H1 (cell line): Measurements from ENCODE around the gene STX4. TPM values are rescaled to one million over a fixed set of nuclear protein-coding genes. Genes with fewer than 3 reads are reported as not detected.

ENCODE experiments used
- CTCF ChIA-PET: fragments of 300-600 bp; sonication (Branson Sonifier 250); formaldehyde crosslinking; loops from one replicate; lab custom pipeline; 2021; ENCODE audit not compliant: partially characterized antibody; lab: Charles Lee
- POLR2A ChIA-PET: fragments of 300-600 bp; sonication (Branson Sonifier 250); formaldehyde crosslinking; loops from one replicate; lab custom pipeline; 2021; ENCODE audit warnings: inconsistent platforms; ENCODE audit not compliant: partially characterized antibody; lab: Charles Lee
- DNase-seq, 2 experiments: peaks; one replicate each; pipeline versions ENCODE4 v3.0.0 to v3.0.0-alpha.2; 2010 to 2022; ENCODE audit warnings: low spot score in 2 of 2, low read depth in 1 of 2, mixed read lengths in 1 of 2
- FAIRE-seq: peaks from 2 replicates; lab custom pipeline; 2011; peaks lifted over from hg19 to GRCh38; lab: Jason Lieb, UNC
- H2AFZ ChIP-seq: 2 replicates; pipeline ENCODE4 v1.8.1; 2012; ENCODE audit warnings: low read length, inconsistent platforms
- H2AK5ac ChIP-seq: 2 replicates; pipeline ENCODE4 v1.6.1; 2013; ENCODE audit warnings: low read depth, low read length
- H2BK120ac ChIP-seq: replicated peaks from 2 replicates; pipeline ENCODE3; 2013; ENCODE audit warnings: low read depth, low read length, inconsistent platforms
- H2BK12ac ChIP-seq: 2 replicates; pipeline ENCODE4 v1.6.1; 2013; ENCODE audit warnings: low read depth, low read length
- H2BK15ac ChIP-seq: 2 replicates; pipeline ENCODE4 v1.6.1; 2013; ENCODE audit warnings: low read length
- H2BK20ac ChIP-seq: 2 replicates; pipeline ENCODE4 v1.6.1; 2013; ENCODE audit warnings: low read length
- H2BK5ac ChIP-seq: 2 replicates; pipeline ENCODE4 v1.6.1; 2013; ENCODE audit warnings: low read depth, low read length
- H3K14ac ChIP-seq: 2 replicates; pipeline ENCODE4 v1.6.1; 2013; ENCODE audit warnings: inconsistent platforms; ENCODE audit not compliant: insufficient read length
- H3K18ac ChIP-seq: 2 replicates; pipeline ENCODE4 v1.6.1; 2013; ENCODE audit warnings: low read length; ENCODE audit errors: extremely low read depth
- H3K23ac ChIP-seq: 2 replicates; pipeline ENCODE4 v1.6.1; 2013; ENCODE audit warnings: inconsistent platforms; ENCODE audit not compliant: insufficient read length
- H3K23me2 ChIP-seq: 2 replicates; pipeline ENCODE4 v1.6.1; 2013; ENCODE audit warnings: low read depth, low read length
- H3K27ac ChIP-seq: 2 replicates; pipeline ENCODE4 v1.6.1; 2011; ENCODE audit warnings: low read depth, low read length, inconsistent platforms
- H3K27me3 ChIP-seq, 4 experiments: replicated peaks in 1 of 4; 1 replicate in 1 of 4; 2 replicates in 3 of 4; pipeline versions ENCODE4 v1.6.1 to v1.8.1; 2011 to 2013; ENCODE audit warnings: low read length in 3 of 4, mild to moderate bottlenecking in 3 of 4, inconsistent platforms in 2 of 4, mixed read lengths in 2 of 4, moderate library complexity in 1 of 4; ENCODE audit not compliant: control insufficient read depth in 3 of 4, insufficient read depth in 3 of 4; ENCODE audit errors: extremely low read depth in 1 of 4
- H3K36me3 ChIP-seq, 4 experiments: 2 replicates each; pipeline versions ENCODE4 v1.6.1 to v1.8.1; 2011 to 2013; ENCODE audit warnings: mild to moderate bottlenecking in 4 of 4, low read length in 3 of 4, moderate library complexity in 2 of 4, control low read depth in 1 of 4, inconsistent platforms in 1 of 4; ENCODE audit not compliant: insufficient read depth in 4 of 4, control insufficient read depth in 2 of 4
- H3K4ac ChIP-seq: replicated peaks from 2 replicates; pipeline ENCODE3; 2013; ENCODE audit warnings: low read length, low read depth, mixed read lengths, inconsistent platforms; ENCODE audit not compliant: insufficient read length
- H3K4me1 ChIP-seq, 4 experiments: replicated peaks in 1 of 4; 1 replicate in 1 of 4; 2 replicates in 3 of 4; pipeline versions ENCODE4 v1.6.1 to v1.8.1; 2011 to 2013; ENCODE audit warnings: low read length in 3 of 4, inconsistent platforms in 2 of 4, mixed read lengths in 1 of 4; ENCODE audit not compliant: insufficient read depth in 4 of 4, control insufficient read depth in 3 of 4
- H3K4me2 ChIP-seq, 2 experiments: 2 replicates each; pipeline versions ENCODE4 v1.6.1 to v1.8.1; 2011 to 2013; ENCODE audit warnings: low read depth in 2 of 2, low read length in 2 of 2, control low read depth in 1 of 2, inconsistent platforms in 1 of 2, mild to moderate bottlenecking in 1 of 2; ENCODE audit not compliant: insufficient read depth in 1 of 2
- H3K4me3 ChIP-seq, 4 experiments: fragments of 200-600, 300-600 bp in 1 of 4; sonication (generic), shearing (Covaris generic), sonication (Bioruptor Twin) in 1 of 4; 2 replicates each; pipeline versions ENCODE4 v1.5.1 to v1.8.1; 2011 to 2016; ENCODE audit warnings: low read length in 4 of 4, low read depth in 3 of 4, control low read depth in 2 of 4, inconsistent platforms in 2 of 4, mild to moderate bottlenecking in 2 of 4, mixed read lengths in 1 of 4, moderate library complexity in 1 of 4; ENCODE audit not compliant: insufficient read depth in 2 of 4; ENCODE audit errors: extremely low read depth in 1 of 4
- H3K56ac ChIP-seq: replicated peaks from 2 replicates; pipeline ENCODE3; 2013; ENCODE audit warnings: low read depth, mild to moderate bottlenecking, mixed read lengths, low read length, inconsistent platforms; ENCODE audit not compliant: insufficient read length
- H3K79me1 ChIP-seq: 2 replicates; pipeline ENCODE4 v1.6.1; 2013; ENCODE audit warnings: low read depth, low read length, control low read depth
- H3K79me2 ChIP-seq, 2 experiments: 2 replicates each; pipeline versions ENCODE4 v1.6.1 to v1.8.1; 2012 to 2013; ENCODE audit warnings: low read length in 2 of 2, mild to moderate bottlenecking in 2 of 2, inconsistent platforms in 1 of 2; ENCODE audit not compliant: insufficient read depth in 2 of 2, control insufficient read depth in 1 of 2
- H3K9ac ChIP-seq, 4 experiments: replicated peaks in 1 of 4; 1 replicate in 1 of 4; 2 replicates in 3 of 4; pipeline versions ENCODE4 v1.6.1 to v1.8.1; 2011 to 2013; ENCODE audit warnings: low read depth in 3 of 4, low read length in 3 of 4, control low read depth in 2 of 4, mild to moderate bottlenecking in 2 of 4, moderate library complexity in 2 of 4, inconsistent platforms in 1 of 4; ENCODE audit errors: extremely low read depth in 1 of 4
- H3K9me3 ChIP-seq, 2 experiments: 2 replicates each; pipeline versions ENCODE4 v1.6.1 to v1.8.1; 2012 to 2013; ENCODE audit warnings: mild to moderate bottlenecking in 2 of 2, moderate library complexity in 2 of 2, control low read depth in 1 of 2, inconsistent platforms in 1 of 2, low read depth in 1 of 2, low read length in 1 of 2, mixed read lengths in 1 of 2; ENCODE audit not compliant: insufficient read depth in 2 of 2
- H4K20me1 ChIP-seq, 2 experiments: replicated peaks in 1 of 2; 2 replicates each; pipeline versions ENCODE3 to v1.8.1; 2011 to 2013; ENCODE audit warnings: inconsistent platforms in 2 of 2, low read length in 2 of 2, mild to moderate bottlenecking in 1 of 2; ENCODE audit not compliant: insufficient read depth in 2 of 2, control insufficient read depth in 1 of 2
- H4K5ac ChIP-seq: 2 replicates; pipeline ENCODE4 v1.6.1; 2013; ENCODE audit warnings: low read length, low read depth, mixed read lengths, inconsistent platforms; ENCODE audit not compliant: insufficient read length
- H4K8ac ChIP-seq: 2 replicates; pipeline ENCODE4 v1.8.0; 2013; ENCODE audit warnings: mild to moderate bottlenecking, moderate library complexity, low read length, inconsistent platforms; ENCODE audit not compliant: insufficient read depth; ENCODE audit errors: extremely low read depth
- H4K91ac ChIP-seq: replicated peaks from 2 replicates; pipeline ENCODE3; 2013; ENCODE audit warnings: low read length, mixed read lengths, inconsistent platforms; ENCODE audit not compliant: insufficient read length
- EP300 ChIP-seq, 2 experiments: IDR thresholded peaks; 1 replicate in 1 of 2; 2 replicates in 1 of 2; pipeline ENCODE4 v1.6.1; 2011 to 2012; ENCODE audit warnings: low read depth in 2 of 2, low read length in 2 of 2, mild to moderate bottlenecking in 2 of 2, borderline replicate concordance in 1 of 2, inconsistent platforms in 1 of 2, moderate library complexity in 1 of 2
- NANOG ChIP-seq: IDR thresholded peaks from 2 replicates; pipeline ENCODE4 v1.6.1; 2011; ENCODE audit warnings: low read length, low read depth, mild to moderate bottlenecking, inconsistent platforms; ENCODE audit not compliant: insufficient read depth, poor library complexity, severe bottlenecking
- SAP30 ChIP-seq: fragments of 300-600 bp; sonication (generic); IDR thresholded peaks from 2 replicates; pipeline ENCODE4 v1.7.1; 2012; ENCODE audit warnings: low read length, moderate library complexity, mild to moderate bottlenecking, inconsistent platforms; ENCODE audit not compliant: insufficient read depth, insufficient replicate concordance
- WGBS, 2 experiments: shearing (Covaris generic) in 1 of 2; methylation state at CpG; one replicate each; pipeline versions ENCODE4 v1.1.6 to v1.1.7; 2013 to 2015; ENCODE audit warnings: low lambda C conversion rate in 2 of 2, mixed read lengths in 2 of 2, inconsistent platforms in 1 of 2, low coverage in 1 of 2, missing lambda C conversion rate in 1 of 2; ENCODE audit not compliant: insufficient replicate concordance in 2 of 2, insufficient coverage in 1 of 2, insufficient read length in 1 of 2; ENCODE audit errors: extremely low coverage in 1 of 2, missing lambda C conversion rate in 1 of 2; 5-methylcytosine and 5-hydroxymethylcytosine counted together
- polyA plus RNA-seq, 7 experiments: library from polyadenylated mRNA; depleted of rRNA in 3 of 7; stranded (reverse) in 5 of 7; unstranded in 2 of 7; fragments of >200 nt in 5 of 7; fragments of 200-250 nt in 2 of 7; gene quantifications; 1 replicate in 5 of 7; 2 replicates in 1 of 7; 4 replicates in 1 of 7; pipeline versions ENCODE4 v1.2.1 to v1.2.3, GENCODE V29; 2011 to 2013; ENCODE audit warnings: missing spikeins in 2 of 7, mixed read lengths in 2 of 7
- total RNA-seq: library from RNA; stranded (reverse); fragmentation: NEBNext Ultra II Directional; extraction: Animal tissue kit (Norgen Biotek cat#: 25700); gene quantifications from 2 replicates; pipeline ENCODE4 v1.2.1, GENCODE V29; 2021

The STX4 gene
- total and polyA plus RNA-seq, 2 of the 8 experiments (the other 6 are each of a cell fraction or from before 2014, with no cell fraction given) = 25.8 to 32.3 TPM

DNA sequence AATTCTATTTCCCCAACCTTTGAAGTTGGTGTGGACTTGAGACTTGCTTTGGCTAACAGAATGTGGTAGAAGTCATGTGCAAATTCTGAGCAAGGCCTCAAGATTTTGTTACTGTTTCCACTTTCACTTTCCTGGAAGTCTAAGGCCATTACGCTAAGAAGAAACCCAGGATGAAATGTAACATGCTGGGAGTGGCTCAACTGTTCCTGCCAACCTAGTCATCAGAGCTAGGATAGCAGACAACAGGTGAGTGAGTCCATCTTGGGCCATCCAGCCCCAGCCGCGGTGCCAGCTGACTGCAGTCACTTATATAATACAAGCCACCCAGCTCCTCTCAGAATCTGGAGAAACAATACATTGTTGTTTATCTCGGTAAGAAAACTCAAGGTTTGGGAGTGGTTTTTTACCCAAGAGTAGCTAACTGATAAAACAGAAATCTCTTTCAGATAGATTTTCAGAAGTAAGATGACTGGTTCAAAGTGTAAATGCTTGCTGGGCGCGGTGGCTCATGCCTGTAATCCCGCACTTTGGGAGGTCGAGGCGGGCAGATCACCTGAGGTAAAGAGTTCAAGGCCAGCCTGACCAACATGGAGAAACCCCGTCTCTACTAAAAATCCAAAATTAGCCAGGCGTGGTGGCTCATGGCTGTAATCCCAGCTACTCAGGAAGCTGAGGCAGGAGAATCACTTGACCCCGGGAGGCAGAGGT lies 10.7 kb upstream of the STX4 start:
- Histone ChIP-seq H2BK120ac (no peak overlapping the region), H3K4me3 (no peak overlapping the region), H3K56ac (no peak overlapping the region), H4K20me1 (no peaks in the 10 kb centered on the region), H2AK5ac (no peak overlapping the region), H2BK12ac (no peak overlapping the region), H3K27ac (no peak overlapping the region), H3K9ac (no peak overlapping the region), H3K4me2 (no peak overlapping the region), H3K9me3 (no peaks in the 10 kb centered on the region), H3K27me3 (no peaks in the 10 kb centered on the region), H4K8ac (no peak overlapping the region), H3K79me2 (no peaks in the 10 kb centered on the region), H3K23me2 (no peaks in the 10 kb centered on the region), H4K91ac (no peak overlapping the region), H3K36me3 (no peaks in the 10 kb centered on the region), H3K79me1 (no peaks in the 10 kb centered on the region), H3K4me1 (no peaks in the 10 kb centered on the region), H2BK20ac (no peak overlapping the region), H2BK15ac (no peak overlapping the region)
- WGBS, 2 experiments = 86% methylated on average over 12 of the region's 12 CpGs; no CpG with 5 or more reads in 1 of the 2 experiments
- FAIRE-seq = no peak
- no peak for DNase-seq
- no peak for TF ChIP-seq EP300 (IDR thresholded peaks at IDR 0.05; ENCODE audit: borderline replicate concordance in 1 of 2, low read depth in 2 of 2, low read length in 2 of 2)
- TF ChIP-seq SAP30 = no peak
- no peak for TF ChIP-seq NANOG
- TF ChIP-seq, all 59 proteins: peak for 0
- ChIA-PET CTCF (interaction anchor here (1.0 to 2.1 kb wide), 4 partner anchors 20 to 57 kb away, joined by 3 to 7 read pairs (median 4); partner anchors contain the start of gene HSD3B7), POLR2A (interaction anchor here (0.9 to 1.4 kb wide), 3 partner anchors 22 to 35 kb away, joined by 3 to 5 read pairs (median 3); no protein-coding TSS in a partner anchor)
- H3K4ac ChIP-seq = no peak overlapping the region
- no peak overlapping the region for H2BK5ac ChIP-seq
- H2AFZ ChIP-seq = no peak overlapping the region
- no peak overlapping the region for H3K14ac ChIP-seq
- no peak overlapping the region for H3K23ac ChIP-seq
- H4K5ac ChIP-seq = no peak overlapping the region
- no peak overlapping the region for H3K18ac ChIP-seq
